Activated CD8-positive, alpha-beta memory T cell treated with anti-CD3 and anti-CD28 coated beads, Interleukin-2, amount 50 U/mL, for 1 hour (primary cell): ENCODE data around the gene NSUN2.
A peak's percentile ranks its signal among the peaks of the same experiment; 100 is the strongest.

ENCODE experiments used
- DNase-seq: peaks from one replicate; pipeline ENCODE4 v3.0.0-alpha.2; 2020; ENCODE audit errors: extremely low read depth

Gene NSUN2

DNA sequence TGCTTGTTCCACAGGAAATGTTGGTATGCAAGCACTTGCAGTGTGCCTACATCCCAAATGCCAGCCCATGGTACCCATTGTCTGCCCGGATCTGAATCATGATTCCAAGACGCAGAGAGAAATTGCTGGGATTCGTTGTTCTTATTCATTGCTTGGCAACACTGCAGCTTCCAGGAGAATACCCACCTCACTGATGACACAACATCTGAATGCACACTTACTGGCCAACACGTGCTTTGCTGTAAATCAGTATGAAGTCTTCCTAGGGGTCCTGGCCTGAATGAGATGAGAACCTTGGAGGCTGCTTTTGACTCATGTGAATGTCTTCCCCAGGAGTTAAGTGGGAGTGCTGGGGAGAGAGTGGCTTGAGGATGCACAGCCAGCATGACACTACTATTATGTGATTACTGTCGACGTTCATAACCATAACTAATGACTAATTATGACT, 12.0 kb upstream of the NSUN2 start:
- no peak for DNase-seq

GRCh38 chr5:6642655-6643054, 9.8 kb upstream of the NSUN2 start:
- no peak for DNase-seq

DNA sequence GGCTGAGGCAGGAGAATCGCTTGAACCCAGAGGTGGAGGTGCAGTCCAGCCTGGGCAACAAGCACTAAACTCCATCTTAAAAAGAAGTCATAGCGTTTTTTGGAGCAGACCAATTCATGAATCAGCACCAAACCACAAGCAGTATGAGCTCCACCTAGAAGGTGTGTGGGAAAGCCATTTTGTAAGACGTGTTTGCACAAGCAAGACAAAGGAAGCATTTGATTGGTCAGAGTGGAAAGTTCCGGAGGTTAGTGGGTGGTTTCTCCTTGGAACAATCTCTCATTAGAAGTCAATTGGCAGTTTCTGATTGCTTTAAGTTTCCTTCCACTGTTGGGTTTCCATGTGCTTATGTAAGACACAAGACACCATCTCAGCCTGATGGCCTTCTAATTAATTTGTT, 5.4 kb upstream of the NSUN2 start:
- no peak for DNase-seq

DNA sequence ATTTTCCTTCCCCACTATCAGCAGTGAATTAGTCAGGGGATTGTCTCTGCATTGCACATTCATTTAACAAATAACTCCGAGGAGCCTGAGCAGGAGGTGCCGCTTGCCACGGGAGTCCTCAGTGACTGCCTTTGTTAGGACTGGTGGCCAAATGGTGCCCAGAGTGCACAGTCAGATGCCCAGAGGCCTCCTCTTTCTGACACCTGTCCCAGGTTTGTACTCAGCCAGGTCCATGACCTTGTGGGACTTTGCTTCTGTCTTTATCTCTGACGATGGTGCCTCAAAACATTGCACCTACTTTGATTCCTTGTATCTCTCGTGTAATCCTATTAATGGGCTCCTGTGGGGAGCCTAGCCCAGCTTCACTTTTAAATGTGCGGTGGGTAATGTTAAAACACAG, 4.7 kb upstream of the NSUN2 start:
- no peak for DNase-seq

GRCh38 chr5:6637022-6637421, 4.2 kb upstream of the NSUN2 start:
- no peak for DNase-seq

- DNase-seq, result no peak
Measured at GRCh38 chr5:6636293-6636692, 3.4 kb upstream of the NSUN2 start.

GRCh38 chr5:6634788-6635430, 2.1 kb upstream of the NSUN2 start:
- DNase-seq, result no peak

DNA sequence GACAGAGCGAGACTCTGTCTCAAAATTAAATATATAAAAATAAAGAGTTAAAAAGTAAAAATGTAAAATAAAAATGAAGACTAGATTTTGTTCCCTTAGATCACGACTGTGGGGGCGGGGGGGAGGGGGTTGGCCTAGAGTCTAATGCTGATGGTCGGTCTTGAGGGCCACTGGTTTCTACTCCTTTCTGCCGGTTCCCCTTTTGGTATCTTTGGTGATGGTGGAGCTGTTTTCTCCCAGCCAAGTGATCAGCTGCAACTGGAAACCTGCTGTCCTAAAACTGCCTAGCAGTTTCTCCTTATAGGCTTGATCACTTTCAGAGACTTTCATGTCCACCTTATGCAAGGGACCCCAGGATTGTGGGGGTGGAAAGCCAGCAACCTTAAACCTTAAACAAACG, 1.5 kb upstream of the NSUN2 start:
- DNase-seq, result no peak

DNA sequence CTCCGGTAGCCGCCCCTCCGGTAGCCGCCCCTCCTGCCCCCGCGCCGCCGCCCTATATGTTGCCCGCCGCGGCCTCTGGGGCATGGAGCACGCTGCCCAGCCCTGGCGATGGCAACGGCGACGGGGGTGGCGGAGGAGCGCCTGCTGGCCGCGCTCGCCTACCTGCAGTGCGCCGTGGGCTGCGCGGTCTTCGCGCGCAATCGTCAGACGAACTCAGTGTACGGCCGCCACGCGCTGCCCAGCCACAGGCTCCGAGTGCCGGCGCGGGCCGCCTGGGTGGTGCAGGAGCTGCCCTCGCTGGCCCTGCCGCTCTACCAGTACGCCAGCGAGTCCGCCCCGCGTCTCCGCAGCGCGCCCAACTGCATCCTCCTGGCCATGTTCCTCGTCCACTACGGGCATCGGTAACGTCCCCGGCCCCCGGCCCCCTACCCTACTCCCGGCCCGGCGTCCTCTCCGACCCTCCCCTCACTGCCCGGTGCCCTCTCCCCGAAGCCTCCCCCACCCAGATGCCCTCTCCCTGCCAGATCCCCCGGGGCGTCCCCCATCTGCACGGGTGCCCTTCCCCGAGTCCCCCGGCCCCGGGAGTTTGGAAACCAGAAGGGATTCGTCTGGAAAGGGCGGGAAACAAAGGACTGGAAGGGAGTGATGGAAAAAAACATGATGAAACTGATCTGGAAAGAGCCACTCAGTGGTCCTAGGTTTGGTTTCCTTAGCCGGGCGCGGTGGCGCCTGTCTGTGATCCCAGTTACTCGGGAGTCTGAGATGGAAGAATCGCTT, 813 bp upstream of the NSUN2 start:
- DNase-seq, result peak; percentile 4

GRCh38 chr5:6632324-6632887, 438 bp downstream of the NSUN2 start:
- no peak for DNase-seq

DNA sequence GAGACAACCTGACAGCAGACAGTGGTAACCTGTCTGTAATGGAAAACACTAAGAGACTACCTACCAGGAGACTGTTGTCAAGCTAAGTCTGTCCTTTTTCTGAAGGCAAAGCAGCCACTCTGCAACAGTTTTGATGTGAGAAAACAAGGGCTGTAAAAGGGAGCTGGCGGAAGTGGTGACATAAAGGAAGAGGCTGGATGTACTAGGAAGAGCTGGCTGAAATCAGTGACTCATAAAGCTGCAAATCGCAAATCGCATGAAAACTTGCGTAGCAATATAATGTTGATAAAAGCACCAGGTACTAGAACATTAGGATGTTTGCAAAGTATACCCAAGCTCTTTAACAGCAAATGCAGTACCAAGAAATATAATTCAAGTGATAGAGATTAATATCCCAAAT, 1.4 kb downstream of the NSUN2 start:
- no peak for DNase-seq

DNA sequence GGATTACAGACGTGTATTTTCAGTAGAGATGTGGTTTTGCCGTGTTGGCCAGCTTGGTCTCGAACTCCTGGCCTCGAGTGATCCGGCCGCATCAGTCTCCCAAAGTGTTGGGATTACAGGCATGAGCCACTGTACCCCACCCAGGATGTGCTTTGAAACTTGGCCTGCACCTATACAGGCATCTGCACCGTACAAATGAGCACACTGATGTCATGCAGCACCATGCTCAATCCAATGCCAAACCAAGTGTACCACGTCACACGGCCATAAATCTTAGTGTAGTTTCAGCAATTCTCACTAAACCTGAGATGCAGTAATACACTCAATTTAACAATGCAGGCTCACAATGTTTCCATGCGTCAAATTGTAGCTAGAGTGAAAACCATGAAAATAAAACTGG, 6.3 kb downstream of the NSUN2 start:
- no peak for DNase-seq

- no peak for DNase-seq
Measured at GRCh38 chr5:6623941-6624340, 8.9 kb downstream of the NSUN2 start.

DNA sequence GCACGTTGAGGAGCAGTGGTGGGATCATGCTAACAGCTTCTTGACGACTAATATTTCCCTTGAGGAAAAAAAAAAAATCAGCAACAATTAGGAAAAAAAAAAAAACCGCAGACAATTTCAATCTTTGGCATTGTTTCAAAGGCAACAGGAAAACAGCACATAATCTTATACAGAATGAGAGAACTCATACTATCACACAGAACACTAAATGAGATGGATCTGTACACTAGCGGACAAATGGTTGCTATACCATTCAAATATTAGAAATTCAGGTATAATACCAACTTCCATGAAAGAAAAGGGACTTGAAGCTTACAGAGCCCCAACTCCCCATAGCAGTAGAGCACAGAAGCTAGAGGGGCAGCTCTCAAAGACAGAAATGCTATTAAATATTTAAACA, 9.6 kb downstream of the NSUN2 start:
- no peak for DNase-seq

GRCh38 chr5:6616632-6617031, 16.2 kb downstream of the NSUN2 start:
- no peak for DNase-seq

GRCh38 chr5:6615034-6615815, 17.6 kb downstream of the NSUN2 start:
- no peak for DNase-seq

- no peak for DNase-seq
Measured at GRCh38 chr5:6611334-6612256, 21.2 kb downstream of the NSUN2 start.

- no peak for DNase-seq
Measured at GRCh38 chr5:6608016-6608415, 24.8 kb downstream of the NSUN2 start.

DNA sequence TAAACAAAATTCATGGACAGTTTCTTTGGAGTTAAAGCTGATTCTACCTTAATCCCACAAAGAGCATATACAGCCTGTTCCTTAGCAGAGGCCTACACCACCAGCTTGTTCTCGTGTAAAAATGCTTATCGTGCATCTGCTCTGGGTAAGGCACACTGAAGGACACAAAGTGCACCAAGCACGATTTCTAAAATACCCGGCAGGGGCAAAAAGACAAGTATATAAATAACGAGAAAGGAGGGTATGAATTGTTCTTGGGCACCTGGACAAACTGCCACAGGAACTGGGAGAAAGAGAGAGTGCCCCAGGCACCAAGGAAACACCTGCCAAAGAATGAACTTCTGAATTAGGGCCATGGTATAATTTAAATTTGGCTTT, 25.3 kb downstream of the NSUN2 start:
- no peak for DNase-seq

GRCh38 chr5:6606884-6607558, 25.8 kb downstream of the NSUN2 start:
- no peak for DNase-seq

GRCh38 chr5:6604946-6605345, 27.9 kb downstream of the NSUN2 start:
- DNase-seq, result no peak
